ENCODE results near the gene RNPEP.
A peak's percentile ranks its signal among the peaks of the same experiment; 100 is the strongest.
"Not testable (repeated sequence)": the region's sequence is repeated elsewhere in the genome, so short reads cannot be mapped to it uniquely, and the experiment has no call there.

The RNPEP gene

GRCh38 chr1:202038688-202039346 is 56.4 kb downstream of the RNPEP start:
- DNase-seq, result no peak

- peak; percentile 73 for DNase-seq
These were observed 63.3 kb downstream of the RNPEP start for GRCh38 chr1:202045705-202046104.

- DNase-seq, result peak; percentile 85
These were observed 63.8 kb downstream of the RNPEP start for GRCh38 chr1:202046227-202046626.

- no peak for DNase-seq
These were observed 64.6 kb downstream of the RNPEP start for GRCh38 chr1:202046748-202047708.

DNA sequence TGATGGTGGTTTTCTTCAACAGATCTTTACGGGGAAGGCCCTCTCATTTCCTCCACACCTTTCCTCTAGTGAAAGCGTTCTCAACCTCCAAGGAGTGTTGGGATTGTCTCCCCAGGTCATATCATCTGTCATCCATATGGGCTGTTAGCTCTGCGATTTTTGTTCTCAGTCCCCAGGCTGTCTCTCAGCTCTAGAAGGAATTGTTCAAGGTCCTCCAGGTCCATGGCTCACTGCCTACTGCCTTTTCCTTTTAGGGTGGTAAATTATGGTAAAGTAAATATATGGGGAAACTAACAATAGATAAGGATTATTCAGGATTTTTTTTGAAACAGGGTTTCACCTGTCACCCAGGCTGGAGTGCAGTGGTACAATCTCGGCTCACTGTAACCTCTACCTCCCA is 65.5 kb downstream of the RNPEP start:
- DNase-seq, result no peak

DNA sequence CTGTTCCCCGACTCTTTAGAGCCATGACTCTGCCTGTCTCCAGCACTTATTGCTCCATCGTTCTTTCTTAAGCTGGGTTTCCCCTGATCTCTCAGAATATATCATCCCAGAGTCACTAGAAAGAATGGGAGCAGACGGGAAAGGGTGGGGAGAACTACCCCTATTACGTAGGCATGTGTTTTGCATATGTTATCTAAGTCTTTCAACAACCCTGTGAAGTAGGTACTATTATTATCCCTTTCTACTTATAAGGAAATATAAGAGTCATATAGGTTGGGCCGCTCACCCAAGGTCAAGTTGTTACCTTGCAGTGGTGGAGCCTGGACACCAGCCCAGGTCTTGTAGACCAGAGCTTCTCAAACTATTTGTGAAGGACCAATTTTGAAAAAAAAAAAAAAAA is 66.7 kb downstream of the RNPEP start:
- DNase-seq, result no peak

- DNase-seq, result no peak
These were observed 71.6 kb downstream of the RNPEP start for GRCh38 chr1:202054094-202054493.

DNA sequence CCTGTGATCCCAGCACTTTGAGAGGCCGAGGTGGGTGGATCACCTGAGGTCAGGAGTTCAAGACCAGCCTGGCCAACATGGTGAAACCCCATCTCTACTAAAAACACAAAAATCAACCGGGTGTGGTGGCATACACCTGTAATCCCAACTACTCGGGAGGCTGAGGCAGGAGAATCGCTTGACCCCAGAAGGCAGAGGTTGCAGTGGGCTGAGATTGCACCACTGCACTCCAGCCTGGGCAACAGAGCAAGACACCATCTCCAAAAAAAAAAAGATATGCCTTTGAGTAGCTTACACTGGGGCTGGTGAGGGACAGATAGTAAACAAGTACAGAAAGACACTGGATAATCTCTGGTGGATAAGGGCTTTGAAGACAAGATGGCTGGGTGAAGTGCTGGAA is 72.2 kb downstream of the RNPEP start:
- not testable (repeated sequence) for DNase-seq

Measured in DMS79 treated with DMSO at 0.1 percent for 48 hours (cell line).